AG09309 (cell line): ENCODE results near the gene ARHGAP20.

Experiments used
- DNase-seq: peaks from one replicate; pipeline ENCODE4 v3.0.0-alpha.2; 2010; ENCODE audit warnings: low read depth
- H3K4me3 ChIP-seq: 2 replicates; pipeline ENCODE4 v1.5.1; 2011; ENCODE audit warnings: mild to moderate bottlenecking, low read depth, low read length, moderate library complexity; ENCODE audit not compliant: control insufficient read depth
- CTCF ChIP-seq: IDR thresholded peaks from 2 replicates; pipeline ENCODE4 v1.5.1; 2011; ENCODE audit warnings: mild to moderate bottlenecking, low read depth, low read length, inconsistent platforms; ENCODE audit not compliant: insufficient read depth, control insufficient read depth; ENCODE audit errors: missing control alignments

Gene ARHGAP20

GRCh38 chr11:110544779-110545178, 167.5 kb downstream of the ARHGAP20 start:
- H3K4me3 ChIP-seq, result no peak overlapping the region
- DNase-seq, result no peak
- TF ChIP-seq CTCF, result no peak

DNA sequence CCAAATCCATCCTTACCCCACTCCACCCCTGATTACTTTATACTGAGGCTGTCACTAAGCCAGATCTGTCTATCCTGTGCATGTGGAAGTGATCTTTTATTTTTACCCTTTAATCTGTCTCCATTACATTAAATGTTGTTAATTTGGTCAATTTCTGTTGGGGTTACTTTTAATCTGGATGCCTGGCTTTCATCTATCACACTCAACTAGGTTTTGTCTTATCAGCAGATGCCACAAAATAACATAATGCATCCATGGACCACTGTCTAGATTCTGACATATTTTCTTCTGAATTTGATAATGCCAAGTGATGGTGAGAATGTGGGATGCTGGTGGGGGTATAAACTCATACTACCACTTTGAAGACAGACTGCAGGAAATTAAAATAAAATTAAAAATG, 174.1 kb downstream of the ARHGAP20 start:
- no peak for DNase-seq
- no peak for TF ChIP-seq CTCF
- H3K4me3 ChIP-seq, result no peak overlapping the region

GRCh38 chr11:110530900-110531741, 181.1 kb downstream of the ARHGAP20 start:
- no peak for DNase-seq
- TF ChIP-seq CTCF, result no peak
- H3K4me3 ChIP-seq, result no peak overlapping the region

DNA sequence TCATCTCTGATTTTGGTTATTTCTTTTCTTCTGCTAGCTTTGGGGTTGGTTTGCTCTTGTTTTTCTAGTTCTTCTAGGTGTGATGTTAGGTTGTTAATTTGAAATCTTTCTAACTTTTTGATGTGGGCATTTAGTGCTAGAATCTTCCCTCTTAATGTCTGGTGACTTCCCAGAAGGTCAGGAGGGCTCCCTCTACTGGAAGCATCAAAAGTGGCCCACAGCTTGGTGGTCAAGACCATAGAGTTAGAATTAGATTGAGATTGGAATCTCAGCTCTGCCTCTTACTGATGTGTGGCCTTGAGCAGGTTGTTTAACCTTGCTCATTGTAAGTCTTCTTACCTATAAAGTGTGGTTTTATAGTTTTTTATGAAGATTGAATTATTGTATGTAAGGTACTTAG, 183.2 kb downstream of the ARHGAP20 start:
- peak; percentile 43 for TF ChIP-seq CTCF
- H3K4me3 ChIP-seq, result no peak overlapping the region
- no peak for DNase-seq

GRCh38 chr11:110527146-110527545, 185.1 kb downstream of the ARHGAP20 start:
- no peak overlapping the region for H3K4me3 ChIP-seq
- no peak for DNase-seq
- no peak for TF ChIP-seq CTCF
